Loucy (cell line): ENCODE data around the gene NLGN1.

Experiments
- H2AFZ ChIP-seq: fragments of 200-600 bp; sonication (generic); 2 replicates; pipeline ENCODE4 v1.6.0; 2016; ENCODE audit warnings: antibody characterized with exemption, mild to moderate bottlenecking, low read length, moderate library complexity
- H3F3A ChIP-seq: fragments of 200-600 bp; 2 replicates; pipeline ENCODE4 v1.6.0; 2016; ENCODE audit warnings: antibody characterized with exemption, low read depth, mild to moderate bottlenecking
- H3K27me3 ChIP-seq: fragments of 200-600 bp; sonication (generic); 2 replicates; pipeline ENCODE4 v1.6.1; 2014; ENCODE audit warnings: low read length, mild to moderate bottlenecking; ENCODE audit not compliant: insufficient read depth, poor library complexity, severe bottlenecking
- H3K36me3 ChIP-seq: fragments of 200-600 bp; sonication (generic); 2 replicates; pipeline ENCODE4 v1.6.1; 2016; ENCODE audit warnings: low read length; ENCODE audit not compliant: insufficient read depth
- H3K4me1 ChIP-seq: fragments of 200-600 bp; sonication (generic); 2 replicates; pipeline ENCODE4 v1.5.1; 2014; ENCODE audit warnings: low read length, mild to moderate bottlenecking; ENCODE audit not compliant: insufficient read depth, poor library complexity, severe bottlenecking
- H3K4me2 ChIP-seq: fragments of 200-600 bp; sonication (generic); 2 replicates; pipeline ENCODE4 v1.6.0; 2014; ENCODE audit warnings: antibody characterized with exemption, low read length, low read depth, mild to moderate bottlenecking; ENCODE audit not compliant: poor library complexity, severe bottlenecking
- H3K4me3 ChIP-seq: fragments of 200-600 bp; sonication (generic); 2 replicates; pipeline ENCODE4 v1.5.1; 2014; ENCODE audit warnings: low read length, mild to moderate bottlenecking, mixed read lengths; ENCODE audit not compliant: poor library complexity, severe bottlenecking
- H3K79me2 ChIP-seq: fragments of 200-600 bp; sonication (generic); 2 replicates; pipeline ENCODE4 v1.6.1; 2014; ENCODE audit warnings: low read length; ENCODE audit not compliant: insufficient read depth
- H3K9ac ChIP-seq: fragments of 200-600 bp; sonication (generic); 2 replicates; pipeline ENCODE4 v1.6.0; 2014; ENCODE audit warnings: mild to moderate bottlenecking, low read depth, low read length, moderate library complexity; ENCODE audit not compliant: poor library complexity, severe bottlenecking
- H3K9me2 ChIP-seq: fragments of 200-600 bp; sonication (generic); replicated peaks from 2 replicates; pipeline ENCODE4 v1.6.1; 2016; ENCODE audit warnings: low read depth, low read length, mixed read lengths
- H3K9me3 ChIP-seq: fragments of 200-600 bp; sonication (generic); 2 replicates; pipeline ENCODE4 v1.6.1; 2014; ENCODE audit warnings: mild to moderate bottlenecking, antibody characterized with exemption, low read length, low read depth; ENCODE audit not compliant: insufficient read depth
- H4K20me1 ChIP-seq: fragments of 200-600 bp; sonication (generic); 2 replicates; pipeline ENCODE4 v1.6.0; 2014; ENCODE audit warnings: antibody characterized with exemption, low read length, mild to moderate bottlenecking; ENCODE audit not compliant: insufficient read depth, poor library complexity, severe bottlenecking
- CTCF ChIP-seq: fragments of 200-600 bp; sonication (generic); conservative IDR thresholded peaks from 2 replicates; pipeline ENCODE4 v1.5.1; 2014; ENCODE audit warnings: mild to moderate bottlenecking, antibody characterized with exemption, low read length
- EZH2phosphoT487 ChIP-seq: fragments of 200-600 bp; IDR thresholded peaks from 2 replicates; pipeline ENCODE4 v1.6.1; 2018; ENCODE audit warnings: antibody characterized with exemption, mild to moderate bottlenecking, moderate library complexity, borderline replicate concordance

NLGN1 gene

DNA sequence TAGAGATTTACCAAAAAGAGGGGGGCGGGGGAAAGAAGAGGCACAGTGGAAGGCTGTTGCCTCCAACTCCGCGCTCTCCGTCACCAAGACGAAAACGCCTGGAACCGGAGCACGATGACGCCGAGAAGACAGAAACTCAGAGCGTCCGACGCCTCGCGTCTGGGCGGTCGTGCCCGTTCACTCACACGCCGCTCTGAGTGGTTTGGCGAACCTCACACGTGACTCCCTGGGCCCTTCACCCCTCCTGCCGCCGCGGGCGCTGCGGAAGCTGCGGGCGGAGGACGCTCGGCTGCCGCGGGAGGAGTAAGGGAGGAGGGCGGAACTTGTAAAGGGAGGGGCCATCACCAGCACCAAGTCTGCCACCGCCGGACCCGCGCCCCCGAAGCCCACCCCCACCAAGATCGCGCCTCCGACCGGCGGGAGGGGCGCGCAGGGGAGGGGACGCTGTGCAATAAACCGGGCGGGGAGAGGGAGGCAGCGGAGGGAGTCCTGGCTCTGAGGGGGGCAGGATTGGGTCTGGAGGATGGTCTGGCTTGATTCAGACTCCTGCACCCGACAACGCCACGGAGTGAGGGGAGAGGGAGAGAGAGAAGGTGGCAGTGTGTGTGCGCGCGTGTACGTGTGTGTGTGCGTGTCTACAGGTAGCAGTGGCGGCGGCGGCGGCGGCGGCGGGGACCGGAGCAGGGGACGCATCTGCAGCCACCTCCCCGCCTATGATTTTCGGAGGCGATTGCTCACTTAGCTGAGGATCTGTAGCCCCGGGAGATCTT is 1.9 kb upstream of the NLGN1 start:
- Histone ChIP-seq H3K9me2 (no peaks in the 10 kb centered on the region), H3F3A (no peaks in the 10 kb centered on the region), H3K36me3 (no peaks in the 10 kb centered on the region), H3K27me3 (no peaks in the 10 kb centered on the region), H2AFZ (peak overlapping the region; percentile 67), H4K20me1 (no peaks in the 10 kb centered on the region), H3K4me3 (peak overlapping the region; percentile 61), H3K9ac (peak overlapping the region; percentile 43), H3K9me3 (no peaks in the 10 kb centered on the region), H3K4me2 (peak overlapping the region; percentile 73), H3K79me2 (no peaks in the 10 kb centered on the region), H3K4me1 (no peaks in the 10 kb centered on the region)
- no peak for TF ChIP-seq CTCF
- no peak for TF ChIP-seq EZH2phosphoT487

GRCh38 chr3:173396191-173397041 is 1.1 kb upstream of the NLGN1 start:
- Histone ChIP-seq H3K27me3 (no peaks in the 10 kb centered on the region), H3K36me3 (no peaks in the 10 kb centered on the region), H3F3A (no peaks in the 10 kb centered on the region), H3K79me2 (no peaks in the 10 kb centered on the region), H3K4me1 (no peaks in the 10 kb centered on the region), H3K9me2 (no peaks in the 10 kb centered on the region), H3K9me3 (no peaks in the 10 kb centered on the region), H4K20me1 (no peaks in the 10 kb centered on the region), H3K4me2 (peak overlapping the region; percentile 73), H3K9ac (no peak overlapping the region), H3K4me3 (peak overlapping the region; percentile 61), H2AFZ (0 out of 2 replicates have a peak overlapping the region, but pooled peaks have one; percentile 67)
- TF ChIP-seq CTCF (no peak), EZH2phosphoT487 (no peak)

DNA sequence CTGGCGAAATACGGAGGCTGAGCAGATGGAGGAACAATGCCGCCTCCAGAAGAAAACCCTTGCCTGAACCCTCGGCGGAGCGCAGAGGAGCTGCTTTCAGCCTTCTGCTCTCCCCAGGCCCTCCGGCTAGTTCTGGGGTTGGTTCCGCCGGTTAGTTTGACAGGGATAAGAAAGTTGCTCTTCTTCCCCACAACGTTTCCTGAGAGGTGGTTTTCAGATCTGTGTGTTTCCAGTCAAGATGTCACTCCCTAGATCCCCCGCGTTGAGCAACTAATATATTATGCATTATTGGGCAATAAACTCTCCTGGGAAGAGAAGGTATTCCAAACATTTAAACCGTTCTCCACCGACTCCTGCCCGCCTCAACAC is 551 bp downstream of the NLGN1 start:
- no peaks in the 10 kb centered on the region for H3K9me2 ChIP-seq
- no peak for TF ChIP-seq CTCF
- TF ChIP-seq EZH2phosphoT487 = no peak
- no peaks in the 10 kb centered on the region for H3K4me1 ChIP-seq
- no peaks in the 10 kb centered on the region for H3K9me3 ChIP-seq
- no peak overlapping the region for H3K9ac ChIP-seq
- H3K4me2 ChIP-seq = no peak overlapping the region
- no peaks in the 10 kb centered on the region for H3K27me3 ChIP-seq
- no peaks in the 10 kb centered on the region for H3K79me2 ChIP-seq
- H3F3A ChIP-seq = no peaks in the 10 kb centered on the region
- H4K20me1 ChIP-seq = no peaks in the 10 kb centered on the region
- no peak overlapping the region for H3K4me3 ChIP-seq
- H2AFZ ChIP-seq = no peak overlapping the region
- no peaks in the 10 kb centered on the region for H3K36me3 ChIP-seq
